Measurements from ENCODE around the gene ANTXR2. TPM values are rescaled to one million over a fixed set of nuclear protein-coding genes. Genes with fewer than 3 reads are reported as not detected.

Gene ANTXR2
- total RNA-seq, 1 donor from 2014 or later = 163 TPM

DNA sequence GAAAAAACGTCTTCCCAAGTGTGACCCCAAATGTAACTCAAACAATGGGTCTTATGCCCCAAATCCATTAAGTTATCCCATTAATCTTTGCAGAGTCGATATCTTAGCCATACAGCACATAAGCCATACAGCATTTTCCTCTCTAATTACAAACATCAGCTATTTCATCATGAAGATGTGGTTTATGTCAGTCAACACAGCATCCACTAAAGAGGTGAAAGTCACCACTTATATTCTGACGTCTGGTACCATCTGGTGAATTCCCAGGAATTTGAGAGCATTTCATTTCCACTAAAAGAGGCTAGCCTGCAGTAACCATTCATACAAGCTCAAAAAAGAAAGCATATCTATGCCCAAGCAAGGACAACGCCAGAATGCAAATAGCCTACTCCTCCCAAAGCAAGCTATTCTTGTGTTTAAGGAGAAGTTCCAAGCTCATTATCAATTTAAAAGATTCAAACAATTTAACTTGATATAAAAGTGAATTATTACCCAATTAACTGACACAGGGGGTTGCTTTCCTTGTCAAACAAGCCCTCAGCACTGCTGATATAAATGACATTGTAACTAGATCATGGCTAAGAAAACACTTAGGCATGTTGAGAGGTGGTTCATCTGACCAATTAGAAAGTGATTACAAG is 203.3 kb downstream of the ANTXR2 start:
- no peak for DNase-seq (ENCODE audit: low spot score)

DNA sequence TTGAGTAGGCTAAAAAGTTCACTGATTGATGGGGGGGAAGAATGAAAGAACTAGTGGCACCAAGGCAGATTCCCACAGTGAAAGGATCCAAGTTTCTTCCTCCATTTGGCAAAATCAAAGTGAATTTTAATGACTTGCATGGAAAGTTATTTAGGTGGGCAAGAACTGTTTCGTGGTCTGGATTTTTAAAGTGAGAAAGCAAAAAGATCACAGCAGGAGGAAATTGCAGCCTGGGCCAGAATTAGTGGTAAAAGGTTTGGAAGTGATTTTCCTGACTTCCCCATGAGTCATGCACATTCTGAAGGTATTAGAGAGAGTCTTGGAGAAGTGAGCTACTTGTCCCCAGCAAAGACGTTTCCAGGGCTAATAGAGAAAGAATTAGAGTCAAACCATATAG is 207.8 kb downstream of the ANTXR2 start:
- DNase-seq (ENCODE audit: low spot score) = no peak

DNA sequence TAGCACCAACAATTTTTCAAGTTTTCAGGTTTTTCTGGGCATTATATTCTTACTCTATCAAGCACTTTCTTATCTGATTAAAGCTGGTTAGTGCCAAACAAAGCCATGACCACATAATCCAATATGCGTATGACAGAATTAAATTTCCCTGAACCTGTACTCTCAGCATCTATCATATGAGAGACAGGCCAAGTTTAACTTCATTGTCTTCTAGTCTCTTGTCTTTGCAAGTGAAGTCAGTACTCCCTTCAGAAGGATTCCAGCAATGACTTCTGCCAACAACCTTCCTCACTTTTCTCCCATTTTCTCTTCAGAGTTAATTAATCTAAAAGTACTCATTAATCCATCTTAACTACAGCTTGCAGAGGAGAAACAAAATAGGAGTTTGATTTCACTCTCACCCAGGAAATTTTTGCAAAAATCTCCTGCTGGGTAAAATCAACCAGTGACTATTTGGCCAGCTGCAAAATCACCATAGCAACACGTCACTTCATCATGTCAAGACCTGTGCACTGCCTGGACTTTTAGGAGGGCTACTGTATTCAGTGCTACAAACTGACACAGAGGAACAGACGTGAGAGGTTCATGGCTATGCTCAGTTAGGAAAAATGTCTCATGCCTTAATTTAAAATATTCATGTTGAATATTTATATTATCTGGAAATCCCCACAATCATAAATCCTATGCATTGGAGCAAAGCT is 208.4 kb downstream of the ANTXR2 start:
- no peak for DNase-seq (ENCODE audit: low spot score)

DNA sequence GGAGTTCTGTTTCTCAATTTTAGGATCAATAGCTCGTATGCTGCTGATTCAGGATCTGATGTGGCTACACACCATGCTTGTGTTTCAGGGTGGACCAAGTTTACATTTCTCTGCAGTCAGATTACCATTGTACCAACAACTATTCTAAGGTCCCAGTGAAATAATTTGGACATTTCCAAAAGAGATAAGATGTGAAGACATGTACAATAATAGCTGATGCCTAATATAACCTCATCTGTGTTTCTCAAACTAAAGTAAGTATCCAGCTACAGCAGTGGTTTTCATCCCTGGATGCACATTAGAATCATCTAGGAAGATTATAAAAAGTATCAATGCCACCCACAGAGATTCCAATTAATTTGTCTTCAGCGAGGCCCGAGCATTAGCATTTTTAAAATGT is 209.7 kb downstream of the ANTXR2 start:
- no peak for DNase-seq (ENCODE audit: low spot score)

DNA sequence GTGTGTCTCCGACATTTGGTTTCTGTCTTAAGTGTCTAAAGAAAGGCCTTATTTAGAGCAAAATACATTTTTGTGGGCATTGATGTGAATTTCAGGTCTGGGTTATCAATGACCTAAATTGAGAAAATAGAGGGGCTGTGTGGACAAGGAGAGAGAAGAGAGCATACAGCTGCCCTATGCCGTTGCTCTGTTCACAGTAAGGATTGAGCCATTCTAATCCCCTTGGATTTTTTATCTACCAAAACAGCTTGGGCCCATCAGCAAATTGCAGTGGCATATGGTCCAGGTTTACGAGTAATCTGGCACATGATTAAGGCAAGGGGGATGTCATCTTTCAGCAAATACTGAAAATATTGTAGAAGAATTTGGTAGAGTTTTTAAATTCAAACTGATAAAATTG is 210.2 kb downstream of the ANTXR2 start:
- no peak for DNase-seq (ENCODE audit: low spot score)

DNA sequence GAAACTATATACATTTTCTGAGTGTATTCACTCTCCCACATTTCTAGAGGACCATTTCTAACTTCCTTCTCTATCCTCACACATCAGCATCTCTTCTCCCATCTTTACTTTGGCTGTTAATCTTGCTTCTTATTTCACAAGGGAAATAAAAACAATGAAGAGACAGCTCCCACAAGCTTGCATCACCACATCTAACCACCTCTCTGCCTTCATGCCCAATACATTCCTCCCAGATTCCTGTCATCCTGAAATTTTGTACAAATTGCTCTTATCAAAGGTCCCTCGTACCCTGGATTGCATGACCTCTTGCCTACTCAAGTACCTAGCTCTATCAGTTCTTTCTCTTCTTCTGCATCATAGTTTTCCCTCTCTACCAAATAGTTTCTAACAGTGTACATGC is 215.2 kb downstream of the ANTXR2 start:
- no peak for DNase-seq (ENCODE audit: low spot score)

DNA sequence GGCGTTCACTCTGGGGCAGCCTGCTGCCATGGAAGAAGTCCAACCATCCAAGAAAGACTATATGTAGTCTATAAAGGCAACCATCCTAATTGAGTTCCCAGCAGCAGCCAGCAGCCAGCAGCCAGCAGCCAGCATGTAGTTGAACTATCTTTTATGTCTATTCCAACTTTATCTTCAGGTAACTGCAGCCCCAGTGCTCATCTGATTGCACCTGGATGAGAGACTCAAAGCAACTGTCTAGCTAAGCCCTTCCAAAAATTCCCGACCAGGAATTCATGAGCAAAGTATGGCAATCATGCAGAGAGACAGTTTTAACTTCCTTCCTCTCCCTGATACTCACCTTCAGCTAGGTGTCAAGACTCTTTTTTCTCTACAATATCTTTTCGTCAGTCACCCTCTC is 216.8 kb downstream of the ANTXR2 start:
- no peak for DNase-seq (ENCODE audit: low spot score)

DNA sequence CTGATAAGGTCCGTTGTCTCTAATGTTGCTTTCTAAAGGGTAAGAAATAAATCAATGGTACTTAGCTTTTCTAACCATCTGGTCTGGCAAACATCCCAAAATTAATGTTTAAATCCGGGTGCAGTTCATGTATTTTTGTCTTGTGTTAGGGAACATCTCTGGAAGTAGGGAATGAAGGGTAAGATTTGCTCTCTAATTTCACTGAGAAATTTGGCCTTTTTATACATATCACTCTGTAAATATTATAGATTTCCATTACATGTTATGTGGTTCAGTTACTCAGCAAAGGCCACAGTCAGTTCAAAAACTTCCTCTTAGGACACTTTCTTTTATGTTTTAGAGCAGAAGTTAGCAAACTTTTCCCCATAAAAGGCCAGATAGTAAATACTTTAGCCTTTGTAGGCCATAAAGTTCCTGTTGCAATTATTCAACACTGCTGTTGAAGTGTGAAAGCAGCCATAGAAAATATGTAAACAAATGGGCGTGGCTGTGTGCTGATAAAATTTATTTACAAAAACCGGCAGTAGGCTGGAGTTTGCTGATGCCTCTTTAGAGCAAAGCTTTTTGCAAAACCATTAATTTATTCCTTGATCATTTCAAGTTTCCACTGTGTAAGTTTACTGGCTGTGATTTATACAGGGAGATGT is 218.1 kb downstream of the ANTXR2 start:
- DNase-seq (ENCODE audit: low spot score) = no peak

DNA sequence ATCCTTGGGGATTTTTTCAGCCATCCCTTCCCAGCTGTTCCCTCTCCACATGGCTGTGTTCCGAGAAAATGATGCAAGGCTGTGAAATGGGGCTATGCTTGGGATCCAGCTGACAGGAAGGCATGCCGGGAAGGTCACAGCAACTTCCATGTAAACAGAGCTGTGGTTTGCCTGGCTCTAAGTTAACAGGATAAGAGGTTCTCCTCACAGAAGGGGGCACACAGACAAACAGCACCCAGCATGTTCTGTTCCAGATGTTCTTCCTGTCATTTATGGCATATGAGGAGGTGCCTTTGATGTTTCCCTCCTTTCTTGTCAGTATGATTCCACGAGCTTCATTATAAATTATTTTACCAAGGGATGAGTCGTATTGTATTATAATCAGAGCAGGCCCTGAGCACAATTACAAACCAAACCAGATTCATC is 220.7 kb downstream of the ANTXR2 start:
- DNase-seq (ENCODE audit: low spot score) = peak; percentile 22

DNA sequence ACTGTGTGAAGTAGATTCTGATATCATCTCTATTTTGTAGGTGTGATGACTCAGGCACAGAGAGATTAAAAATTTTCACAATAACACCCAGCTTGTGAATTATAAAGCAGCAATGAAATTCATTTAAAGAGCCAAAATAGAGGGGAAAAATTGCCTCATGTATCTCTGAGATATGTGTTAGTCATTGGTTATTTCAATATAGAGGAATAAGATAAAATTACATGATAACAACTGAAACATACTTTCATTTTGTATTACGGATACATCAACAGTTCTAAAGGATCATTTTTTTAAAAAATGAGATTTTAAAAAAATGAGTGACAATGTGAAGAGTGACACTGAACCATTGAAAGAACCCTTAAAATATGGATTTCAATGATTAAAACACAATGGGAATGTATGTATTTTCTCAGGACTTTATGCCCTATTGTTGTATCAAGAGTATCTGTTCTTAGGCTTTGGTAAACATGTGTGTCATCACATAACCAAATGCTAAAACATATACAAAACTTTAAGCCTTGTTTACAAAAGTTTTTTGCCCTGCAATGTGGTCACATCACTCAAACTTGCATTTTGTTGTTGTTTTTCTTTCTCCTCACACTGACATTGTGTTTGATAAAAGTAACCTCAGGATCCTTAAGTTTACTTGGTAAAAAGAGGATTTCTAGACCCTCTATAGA is 221.3 kb downstream of the ANTXR2 start:
- DNase-seq (ENCODE audit: low spot score) = no peak

Other genes starting within 250 kb of the ANTXR2 start
- 4.1 TPM for gene PRDM8, start 124.3 kb upstream of the ANTXR2 start, total RNA-seq
- 0.12 TPM for gene FGF5, start 193.4 kb upstream of the ANTXR2 start, total RNA-seq

Measured in mucosa of gallbladder (tissue), 1 donor.